Measurements from ENCODE around the gene ALCAM. TPM values are rescaled to one million over a fixed set of nuclear protein-coding genes. Genes with fewer than 3 reads are reported as not detected.

ALCAM gene
- total RNA-seq, 2 experiments from 2014 or later = 1.6 to 1.9 TPM

DNA sequence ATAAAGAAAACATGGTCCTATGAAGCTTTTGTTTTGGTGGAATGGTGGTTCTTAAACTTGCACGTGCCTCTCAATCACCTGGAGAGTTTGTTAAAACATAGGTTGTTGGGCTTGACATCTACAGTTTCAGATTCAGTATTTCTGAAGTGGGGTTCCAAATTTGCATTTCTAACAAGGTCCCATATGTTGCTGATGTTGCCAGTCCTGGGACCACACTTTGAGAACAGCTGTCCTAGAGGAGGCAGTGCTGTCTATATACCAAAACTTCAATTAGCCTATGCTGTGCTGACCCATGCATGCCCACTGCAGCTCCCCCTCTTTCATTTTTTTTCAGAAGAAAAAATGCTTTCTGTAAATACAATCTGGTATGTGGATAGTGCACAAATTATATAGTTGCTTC, 31.3 kb downstream of the ALCAM start:
- Histone ChIP-seq H3K4me3 (ENCODE audit: low read length) (no peak overlapping the region), H3K27me3 (ENCODE audit: control insufficient read depth in 1 of 2, insufficient read depth in 2 of 2, low read length in 2 of 2) (no peaks in the 10 kb centered on the region), H3K4me1 (ENCODE audit: insufficient read depth, low read length) (no peaks in the 10 kb centered on the region), H3K9me3 (ENCODE audit: control insufficient read depth in 1 of 2, insufficient read depth in 1 of 2, low read length in 2 of 2) (peaks cover 1 to 7% of the 10 kb centered on the region in 2 experiments), H3K27ac (ENCODE audit: low read depth in 1 of 2, low read length in 2 of 2) (no peak overlapping the region), H3K36me3 (ENCODE audit: insufficient read depth, low read length) (no peaks in the 10 kb centered on the region)
- POLR2A ChIA-PET = no interaction called here
- H3K27me3 Mint-ChIP-seq = peaks cover 9% of the 10 kb centered on the region
- no peaks in the 10 kb centered on the region for H3K4me1 Mint-ChIP-seq (ENCODE audit: low read depth)
- H3K4me3 Mint-ChIP-seq = no peak overlapping the region
- no peak overlapping the region for H3K27ac Mint-ChIP-seq
- CTCF ChIA-PET = no interaction called here
- TF ChIP-seq, protein P1, sequence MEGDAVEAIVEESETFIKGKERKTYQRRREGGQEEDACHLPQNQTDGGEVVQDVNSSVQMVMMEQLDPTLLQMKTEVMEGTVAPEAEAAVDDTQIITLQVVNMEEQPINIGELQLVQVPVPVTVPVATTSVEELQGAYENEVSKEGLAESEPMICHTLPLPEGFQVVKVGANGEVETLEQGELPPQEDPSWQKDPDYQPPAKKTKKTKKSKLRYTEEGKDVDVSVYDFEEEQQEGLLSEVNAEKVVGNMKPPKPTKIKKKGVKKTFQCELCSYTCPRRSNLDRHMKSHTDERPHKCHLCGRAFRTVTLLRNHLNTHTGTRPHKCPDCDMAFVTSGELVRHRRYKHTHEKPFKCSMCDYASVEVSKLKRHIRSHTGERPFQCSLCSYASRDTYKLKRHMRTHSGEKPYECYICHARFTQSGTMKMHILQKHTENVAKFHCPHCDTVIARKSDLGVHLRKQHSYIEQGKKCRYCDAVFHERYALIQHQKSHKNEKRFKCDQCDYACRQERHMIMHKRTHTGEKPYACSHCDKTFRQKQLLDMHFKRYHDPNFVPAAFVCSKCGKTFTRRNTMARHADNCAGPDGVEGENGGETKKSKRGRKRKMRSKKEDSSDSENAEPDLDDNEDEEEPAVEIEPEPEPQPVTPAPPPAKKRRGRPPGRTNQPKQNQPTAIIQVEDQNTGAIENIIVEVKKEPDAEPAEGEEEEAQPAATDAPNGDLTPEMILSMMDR (IDR thresholded peaks at IDR 0.05) = no peak
- intact Hi-C loops (cut with DNase I, micrococcal nuclease) = no loop called here
- no peaks in the 10 kb centered on the region for H3K36me3 Mint-ChIP-seq (ENCODE audit: low read depth)
- DNase-seq (no peak), ATAC-seq (ENCODE audit: poor library complexity) (no peak)
- H3K9me3 Mint-ChIP-seq = peaks cover 2% of the 10 kb centered on the region

DNA sequence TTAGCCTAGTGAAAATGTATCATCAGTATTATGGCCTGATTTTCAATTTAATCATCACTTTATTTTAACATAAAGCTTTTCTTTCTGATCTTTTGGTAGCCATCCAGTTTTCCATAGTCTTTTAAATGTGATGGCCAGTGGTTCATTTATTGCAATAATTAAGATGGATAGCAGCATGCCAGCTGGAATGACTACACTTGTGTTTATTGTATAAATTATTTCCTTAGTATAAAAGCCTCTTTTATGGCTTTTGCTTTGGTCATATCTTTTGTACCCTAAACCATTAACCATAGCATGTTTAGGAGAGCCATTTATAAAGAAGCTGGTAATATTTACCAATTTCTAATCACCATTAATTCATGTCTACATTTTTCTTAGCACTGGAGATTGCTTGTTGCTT, 31.7 kb downstream of the ALCAM start:
- ATAC-seq (ENCODE audit: poor library complexity) (no peak), DNase-seq (no peak)
- H3K27ac Mint-ChIP-seq = no peak overlapping the region
- H3K4me1 Mint-ChIP-seq (ENCODE audit: low read depth) = no peaks in the 10 kb centered on the region
- peaks cover 2% of the 10 kb centered on the region for H3K9me3 Mint-ChIP-seq
- H3K36me3 ChIP-seq (ENCODE audit: insufficient read depth, low read length) = no peaks in the 10 kb centered on the region
- intact Hi-C loops (cut with DNase I, micrococcal nuclease) = no loop called here
- no peaks in the 10 kb centered on the region for H3K27me3 ChIP-seq (ENCODE audit: control insufficient read depth in 1 of 2, insufficient read depth in 2 of 2, low read length in 2 of 2)
- TF ChIP-seq, protein P1 (IDR thresholded peaks at IDR 0.05) = no peak
- no peak overlapping the region for H3K27ac ChIP-seq (ENCODE audit: low read depth in 1 of 2, low read length in 2 of 2)
- H3K4me3 ChIP-seq (ENCODE audit: low read length) = no peak overlapping the region
- H3K4me1 ChIP-seq (ENCODE audit: insufficient read depth, low read length) = no peaks in the 10 kb centered on the region
- H3K27me3 Mint-ChIP-seq = peaks cover 9% of the 10 kb centered on the region
- CTCF ChIA-PET = no interaction called here
- H3K36me3 Mint-ChIP-seq (ENCODE audit: low read depth) = no peaks in the 10 kb centered on the region
- POLR2A ChIA-PET = no interaction called here
- peaks cover 0 to 10% of the 10 kb centered on the region in 2 experiments for H3K9me3 ChIP-seq (ENCODE audit: control insufficient read depth in 1 of 2, insufficient read depth in 1 of 2, low read length in 2 of 2)
- no peak overlapping the region for H3K4me3 Mint-ChIP-seq

DNA sequence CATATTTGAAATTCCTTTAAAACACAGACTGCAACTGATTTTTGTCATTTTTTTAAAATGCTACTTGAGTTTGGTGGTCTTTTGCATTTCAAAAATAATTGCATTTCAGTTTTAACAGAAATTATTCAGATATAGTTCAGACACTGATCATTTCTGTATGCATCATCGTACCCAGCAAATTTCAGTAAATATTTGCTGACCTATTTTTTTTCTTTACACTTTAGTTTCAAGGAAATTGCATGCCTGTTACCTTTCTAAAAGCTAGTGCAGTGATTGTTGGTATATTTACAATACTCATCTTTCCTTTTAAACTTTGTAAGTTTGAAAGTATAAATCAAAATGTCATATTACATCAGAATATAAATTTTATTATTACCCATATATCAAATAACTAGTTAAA, 32.4 kb downstream of the ALCAM start:
- no peaks in the 10 kb centered on the region for H3K27me3 ChIP-seq (ENCODE audit: control insufficient read depth in 1 of 2, insufficient read depth in 2 of 2, low read length in 2 of 2)
- peaks cover 9% of the 10 kb centered on the region for H3K9me3 Mint-ChIP-seq
- peaks cover 0 to 10% of the 10 kb centered on the region in 2 experiments for H3K9me3 ChIP-seq (ENCODE audit: control insufficient read depth in 1 of 2, insufficient read depth in 1 of 2, low read length in 2 of 2)
- TF ChIP-seq, protein P1 (IDR thresholded peaks at IDR 0.05) = no peak
- H3K36me3 Mint-ChIP-seq (ENCODE audit: low read depth) = no peaks in the 10 kb centered on the region
- no peak for ATAC-seq (ENCODE audit: poor library complexity)
- ChIA-PET POLR2A (no interaction called here), CTCF (no interaction called here)
- DNase-seq = no peak
- H3K4me1 Mint-ChIP-seq (ENCODE audit: low read depth) = no peaks in the 10 kb centered on the region
- intact Hi-C loops (cut with DNase I, micrococcal nuclease) = no loop called here
- H3K4me3 ChIP-seq (ENCODE audit: low read length) = no peak overlapping the region
- H3K27me3 Mint-ChIP-seq = peaks cover 9% of the 10 kb centered on the region
- H3K27ac Mint-ChIP-seq = no peak overlapping the region
- no peak overlapping the region for H3K27ac ChIP-seq (ENCODE audit: low read depth in 1 of 2, low read length in 2 of 2)
- no peaks in the 10 kb centered on the region for H3K4me1 ChIP-seq (ENCODE audit: insufficient read depth, low read length)
- no peak overlapping the region for H3K4me3 Mint-ChIP-seq
- no peaks in the 10 kb centered on the region for H3K36me3 ChIP-seq (ENCODE audit: insufficient read depth, low read length)
